Epithelial cell of proximal tubule (primary cell): ENCODE measurements around the gene SPRN. TPM values are rescaled to one million over a fixed set of nuclear protein-coding genes. Genes with fewer than 3 reads are reported as not detected.
"Not testable (repeated sequence)": the region's sequence is repeated elsewhere in the genome, so short reads cannot be mapped to it uniquely, and the experiment has no call there.

Source experiments
- DNase-seq: peaks from one replicate; pipeline ENCODE4 v3.0.0-alpha.2; 2011; ENCODE audit warnings: low read depth
- H3K4me3 ChIP-seq: 2 replicates; pipeline ENCODE4 v1.5.1; 2011; ENCODE audit warnings: low read depth, mild to moderate bottlenecking, low read length
- total RNA-seq: library from RNA; depleted of rRNA; stranded (reverse); fragments of >200 nt; gene quantifications from 2 replicates; pipeline ENCODE4 v1.2.3, GENCODE V29; 2015
- TF ChIP-seq, protein P1 (sequence below): conservative IDR thresholded peaks from 2 replicates; pipeline ENCODE4 v1.5.1; 2012; ENCODE audit warnings: low read depth, mild to moderate bottlenecking, low read length

Gene SPRN
- total RNA-seq, 1 donor from 2014 or later, result 0.12 TPM

DNA sequence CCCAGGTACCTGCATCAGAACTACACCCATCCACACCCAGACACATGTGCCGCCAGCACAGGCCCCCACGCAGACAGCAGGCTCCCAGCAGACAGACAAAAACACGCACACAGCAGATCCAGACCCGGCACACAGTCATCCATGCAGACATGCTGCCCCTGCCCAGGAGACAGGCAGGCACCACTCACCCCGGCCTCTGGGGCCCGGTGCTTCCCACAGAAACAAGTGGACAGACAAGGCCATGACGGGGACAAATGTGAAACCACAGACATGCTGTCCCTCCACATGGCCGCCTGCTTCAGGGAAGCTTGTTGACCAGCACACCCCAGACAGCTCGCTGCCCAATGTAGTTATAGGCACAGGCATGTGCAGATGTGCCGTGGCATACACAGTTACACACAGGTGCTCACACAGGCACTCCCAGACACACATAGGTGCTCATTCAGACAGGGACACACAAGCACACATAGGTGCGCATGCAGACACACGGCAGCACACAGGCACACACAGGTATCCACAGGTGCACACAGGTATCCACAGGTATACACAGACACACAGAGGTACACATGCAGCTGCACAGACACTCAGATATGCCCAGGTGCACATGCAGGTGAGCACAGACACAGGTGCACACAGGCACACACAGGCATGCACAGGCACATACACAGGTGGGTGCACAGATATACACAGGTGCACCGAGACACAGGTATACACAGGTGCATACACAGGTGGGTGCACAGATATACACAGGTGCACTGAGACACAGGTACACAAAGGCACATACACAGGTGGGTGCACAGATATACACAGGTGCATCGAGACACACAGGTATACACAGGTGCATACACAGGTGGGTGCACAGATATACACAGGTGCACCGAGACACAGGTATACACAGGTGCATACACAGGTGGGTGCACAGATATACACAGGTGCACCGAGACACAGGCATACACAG, 18.8 kb upstream of the SPRN start:
- TF ChIP-seq, protein P1, sequence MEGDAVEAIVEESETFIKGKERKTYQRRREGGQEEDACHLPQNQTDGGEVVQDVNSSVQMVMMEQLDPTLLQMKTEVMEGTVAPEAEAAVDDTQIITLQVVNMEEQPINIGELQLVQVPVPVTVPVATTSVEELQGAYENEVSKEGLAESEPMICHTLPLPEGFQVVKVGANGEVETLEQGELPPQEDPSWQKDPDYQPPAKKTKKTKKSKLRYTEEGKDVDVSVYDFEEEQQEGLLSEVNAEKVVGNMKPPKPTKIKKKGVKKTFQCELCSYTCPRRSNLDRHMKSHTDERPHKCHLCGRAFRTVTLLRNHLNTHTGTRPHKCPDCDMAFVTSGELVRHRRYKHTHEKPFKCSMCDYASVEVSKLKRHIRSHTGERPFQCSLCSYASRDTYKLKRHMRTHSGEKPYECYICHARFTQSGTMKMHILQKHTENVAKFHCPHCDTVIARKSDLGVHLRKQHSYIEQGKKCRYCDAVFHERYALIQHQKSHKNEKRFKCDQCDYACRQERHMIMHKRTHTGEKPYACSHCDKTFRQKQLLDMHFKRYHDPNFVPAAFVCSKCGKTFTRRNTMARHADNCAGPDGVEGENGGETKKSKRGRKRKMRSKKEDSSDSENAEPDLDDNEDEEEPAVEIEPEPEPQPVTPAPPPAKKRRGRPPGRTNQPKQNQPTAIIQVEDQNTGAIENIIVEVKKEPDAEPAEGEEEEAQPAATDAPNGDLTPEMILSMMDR, result no peak
- no peak for DNase-seq
- no peak overlapping the region for H3K4me3 ChIP-seq

DNA sequence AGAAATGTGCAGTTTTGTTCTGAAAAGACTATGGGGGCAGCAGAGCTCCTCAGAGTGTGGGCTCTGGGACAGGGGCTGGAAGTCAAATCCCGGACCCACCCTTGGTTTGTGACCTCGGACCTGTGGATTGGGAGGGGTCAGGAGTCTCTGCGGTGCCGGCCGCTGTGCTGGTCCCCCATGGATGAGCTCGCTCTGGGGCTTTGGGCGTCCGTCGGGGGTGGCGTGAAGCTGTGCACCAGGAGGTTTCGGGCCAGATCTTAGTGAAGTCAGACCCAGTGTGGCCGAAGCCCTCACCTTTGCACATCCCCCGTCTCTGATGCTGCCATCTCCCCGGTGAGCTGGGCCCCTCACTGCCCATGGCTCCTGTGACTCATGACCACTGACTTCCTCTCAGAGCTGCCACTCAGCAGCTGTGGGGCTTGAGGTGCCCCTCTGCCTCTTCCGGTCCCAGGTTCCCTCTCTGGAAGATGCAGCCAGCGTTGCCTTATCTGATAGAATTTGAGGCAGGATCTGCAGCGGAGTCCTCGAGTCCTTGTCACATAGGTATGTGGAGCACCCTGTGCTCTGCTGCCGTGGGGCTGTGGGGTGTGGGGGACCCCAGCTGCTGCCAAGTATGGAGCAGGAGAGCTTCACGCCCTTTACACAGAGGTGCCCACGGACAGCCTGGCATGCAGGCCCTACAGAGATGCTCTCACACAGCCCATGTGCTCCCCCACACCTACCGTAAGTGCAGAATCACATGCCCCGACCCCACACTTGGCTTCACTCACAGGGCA, 18.0 kb upstream of the SPRN start:
- H3K4me3 ChIP-seq, result no peak overlapping the region
- DNase-seq, result no peak
- TF ChIP-seq, protein P1, result no peak

DNA sequence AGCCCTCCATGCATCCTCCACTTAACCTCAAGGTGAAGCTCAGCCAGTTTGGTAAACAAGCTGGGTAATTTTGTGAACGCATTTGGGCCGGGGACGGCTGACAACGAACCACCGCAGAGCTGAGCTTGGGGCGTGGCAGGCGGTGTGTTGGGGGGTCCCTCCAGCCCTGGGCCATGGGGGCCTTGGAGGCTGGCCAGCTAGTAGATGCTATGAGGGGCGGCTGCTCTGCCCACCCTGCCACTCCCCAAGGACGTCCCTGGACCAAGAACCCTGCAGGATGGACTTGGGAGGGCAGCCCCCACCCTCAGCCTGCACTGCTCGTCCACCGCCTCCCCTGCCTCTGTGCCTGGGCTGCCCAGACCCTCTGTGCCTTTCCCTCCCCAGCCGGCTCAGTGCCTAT, 17.4 kb upstream of the SPRN start:
- no peak for DNase-seq
- TF ChIP-seq, protein P1, result no peak
- no peak overlapping the region for H3K4me3 ChIP-seq

DNA sequence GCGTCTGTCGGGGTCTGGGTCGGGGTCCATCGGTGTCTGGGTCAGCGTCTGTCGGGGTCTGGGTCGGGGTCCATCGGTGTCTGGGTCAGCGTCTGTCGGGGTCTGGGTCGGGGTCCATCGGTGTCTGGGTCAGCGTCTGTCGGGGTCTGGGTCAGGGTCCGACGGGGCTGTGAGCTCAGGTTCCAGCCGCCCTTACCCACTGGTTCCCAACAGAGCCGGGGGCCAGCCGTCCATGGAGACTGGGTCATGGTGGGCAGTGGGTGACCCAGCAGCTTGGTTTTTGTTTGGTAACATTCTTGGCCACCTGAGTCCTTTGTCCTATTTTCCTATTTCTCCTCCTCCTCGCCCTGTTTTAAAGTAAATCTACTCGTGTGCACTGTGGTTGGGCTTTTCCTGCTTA, 16.9 kb upstream of the SPRN start:
- DNase-seq, H3K4me3 ChIP-seq: not testable (repeated sequence)

DNA sequence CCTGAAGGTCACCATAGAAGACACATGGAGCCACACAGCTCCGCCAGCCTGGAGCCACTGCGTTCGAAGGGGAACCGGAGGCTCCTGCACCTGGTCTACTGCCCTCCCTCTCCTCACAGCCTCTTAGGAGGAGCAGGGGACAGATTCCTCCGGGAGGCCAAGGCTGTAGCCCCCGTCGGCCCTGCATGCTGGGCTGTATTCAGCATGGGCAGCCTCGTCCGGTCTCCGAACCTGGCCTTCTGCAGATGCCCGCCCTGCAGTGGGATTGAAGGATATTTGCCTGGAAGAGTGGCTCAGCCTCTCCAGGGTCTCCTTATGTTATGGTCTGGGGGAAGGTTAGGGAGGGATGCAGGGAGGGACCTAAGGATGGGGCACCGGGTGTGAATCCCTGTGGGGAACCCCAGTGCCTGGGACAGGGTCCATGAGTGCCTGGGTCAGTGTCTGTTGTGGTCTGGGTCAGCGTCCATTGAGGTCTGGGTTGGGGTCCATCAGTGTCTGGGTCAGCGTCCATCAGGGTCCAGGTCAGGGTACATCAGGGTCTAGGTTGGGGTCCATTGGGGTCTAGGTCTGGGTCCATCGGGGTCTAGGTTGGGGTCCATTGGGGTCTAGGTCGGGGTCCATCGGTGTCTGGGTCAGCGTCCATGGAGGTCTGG, 16.3 kb upstream of the SPRN start:
- DNase-seq, result no peak
- H3K4me3 ChIP-seq, result no peak overlapping the region
- TF ChIP-seq, protein P1, result no peak

DNA sequence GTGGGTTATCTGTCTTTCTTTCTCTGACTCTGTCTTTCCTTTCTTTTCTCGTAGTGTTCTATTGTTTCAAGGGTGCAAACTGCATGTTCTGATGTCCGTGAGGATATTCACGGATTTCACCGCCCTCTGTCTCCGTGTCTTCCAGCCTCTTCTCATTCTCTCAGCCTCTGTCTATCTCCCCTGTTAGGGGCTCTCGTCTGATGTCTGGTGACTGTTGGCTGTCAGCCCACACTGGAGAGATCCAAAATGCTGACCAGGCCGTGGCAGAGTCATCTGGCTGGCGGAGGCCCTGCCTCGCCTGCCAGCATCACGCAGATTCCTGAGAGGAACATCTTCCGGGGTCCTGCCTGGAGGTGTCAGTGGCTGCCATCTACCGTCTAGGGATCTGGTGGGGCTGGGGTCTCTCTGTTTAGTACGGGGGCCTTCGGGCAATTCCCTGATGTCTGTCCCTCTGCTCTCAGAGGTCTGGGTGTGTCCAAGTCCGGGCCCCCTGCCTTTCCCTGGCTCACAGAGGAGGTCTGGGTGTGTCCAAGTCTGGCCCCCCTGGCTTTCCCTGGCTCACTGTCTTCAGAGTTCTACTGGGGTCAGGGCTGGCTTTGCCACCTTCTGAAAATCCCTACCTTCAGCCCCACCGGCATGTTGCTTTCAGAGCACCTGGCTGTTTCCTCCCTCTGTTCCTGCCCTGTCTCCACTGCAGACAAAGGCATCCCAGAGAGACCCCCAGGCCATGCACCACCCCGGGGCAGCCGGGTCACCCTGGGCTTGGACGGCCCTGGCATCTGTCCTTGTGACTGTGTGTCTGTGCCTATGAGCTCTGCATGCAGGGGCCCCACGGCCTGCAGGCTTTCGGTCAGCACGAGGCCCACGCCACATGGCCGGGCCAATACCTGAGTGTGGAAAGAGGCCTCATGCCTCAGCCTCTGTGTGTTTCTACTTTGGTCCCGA, 15.4 kb upstream of the SPRN start:
- no peak for DNase-seq
- TF ChIP-seq, protein P1, result no peak

More for the DNA sequence above, 15.4 kb upstream of the SPRN start:
- H3K4me3 ChIP-seq, result no peak overlapping the region
